Measurements from ENCODE around the gene HS3ST4. TPM values are rescaled to one million over a fixed set of nuclear protein-coding genes. Genes with fewer than 3 reads are reported as not detected.

The HS3ST4 gene
- total RNA-seq, 1 experiment from 2014 or later = not detected

GRCh38 chr16:26137956-26138355 is 446.2 kb downstream of the HS3ST4 start:
- TF ChIP-seq, protein P1, sequence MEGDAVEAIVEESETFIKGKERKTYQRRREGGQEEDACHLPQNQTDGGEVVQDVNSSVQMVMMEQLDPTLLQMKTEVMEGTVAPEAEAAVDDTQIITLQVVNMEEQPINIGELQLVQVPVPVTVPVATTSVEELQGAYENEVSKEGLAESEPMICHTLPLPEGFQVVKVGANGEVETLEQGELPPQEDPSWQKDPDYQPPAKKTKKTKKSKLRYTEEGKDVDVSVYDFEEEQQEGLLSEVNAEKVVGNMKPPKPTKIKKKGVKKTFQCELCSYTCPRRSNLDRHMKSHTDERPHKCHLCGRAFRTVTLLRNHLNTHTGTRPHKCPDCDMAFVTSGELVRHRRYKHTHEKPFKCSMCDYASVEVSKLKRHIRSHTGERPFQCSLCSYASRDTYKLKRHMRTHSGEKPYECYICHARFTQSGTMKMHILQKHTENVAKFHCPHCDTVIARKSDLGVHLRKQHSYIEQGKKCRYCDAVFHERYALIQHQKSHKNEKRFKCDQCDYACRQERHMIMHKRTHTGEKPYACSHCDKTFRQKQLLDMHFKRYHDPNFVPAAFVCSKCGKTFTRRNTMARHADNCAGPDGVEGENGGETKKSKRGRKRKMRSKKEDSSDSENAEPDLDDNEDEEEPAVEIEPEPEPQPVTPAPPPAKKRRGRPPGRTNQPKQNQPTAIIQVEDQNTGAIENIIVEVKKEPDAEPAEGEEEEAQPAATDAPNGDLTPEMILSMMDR (IDR thresholded peaks at IDR 0.05; ENCODE audit: unreplicated experiment) = no peak
- H3K4me3 Mint-ChIP-seq (ENCODE audit: unreplicated experiment) = no peak overlapping the region
- no peaks in the 10 kb centered on the region for H3K9me3 Mint-ChIP-seq (ENCODE audit: unreplicated experiment)
- ChIA-PET CTCF (interaction anchor here (1.1 kb wide), 1 partner anchor 9 kb away, joined by 4 read pairs; no protein-coding TSS in a partner anchor), POLR2A (no interaction called here)
- no peaks in the 10 kb centered on the region for H3K36me3 Mint-ChIP-seq (ENCODE audit: insufficient read depth, unreplicated experiment)
- no peaks in the 10 kb centered on the region for H3K4me1 Mint-ChIP-seq (ENCODE audit: insufficient read depth, unreplicated experiment)
- DNase-seq (ENCODE audit: unreplicated experiment) = no peak
- intact Hi-C loops (cut with micrococcal nuclease) = no loop called here
- no peak overlapping the region for H3K27ac Mint-ChIP-seq (ENCODE audit: low read depth, unreplicated experiment)
- no TSS peak for BruUV-seq (replicated peaks)
- H3K27me3 Mint-ChIP-seq (ENCODE audit: insufficient read depth, unreplicated experiment) = no peaks in the 10 kb centered on the region

DNA sequence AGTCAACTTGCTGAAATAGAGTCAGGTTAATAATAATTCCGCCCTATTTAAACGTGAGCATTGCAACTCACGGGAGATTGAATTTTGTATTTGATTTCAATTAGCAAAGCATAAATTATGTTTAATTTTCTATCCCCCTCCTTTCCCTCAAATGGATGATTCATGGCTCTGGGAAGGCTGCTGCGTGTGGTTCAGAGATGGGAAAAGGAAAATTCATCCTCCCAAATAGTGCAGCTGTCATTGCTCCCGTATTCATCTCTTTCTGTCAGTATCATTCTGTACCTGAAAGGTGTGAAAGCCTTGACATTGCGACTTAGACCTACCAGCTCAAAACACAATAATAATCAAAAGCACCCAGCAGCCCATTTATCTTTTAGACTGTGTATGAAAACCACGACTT is 447.3 kb downstream of the HS3ST4 start:
- H3K27ac Mint-ChIP-seq (ENCODE audit: low read depth, unreplicated experiment) = no peak overlapping the region

GRCh38 chr16:26139884-26140283 is 448.1 kb downstream of the HS3ST4 start:
- no peaks in the 10 kb centered on the region for H3K4me1 Mint-ChIP-seq (ENCODE audit: insufficient read depth, unreplicated experiment)
- BruUV-seq (replicated peaks) = no TSS peak
- no peak overlapping the region for H3K4me3 Mint-ChIP-seq (ENCODE audit: unreplicated experiment)
- DNase-seq (ENCODE audit: unreplicated experiment) = no peak
- ChIA-PET CTCF (interaction anchor here (0.6 to 0.7 kb wide), 2 partner anchors 133 to 911 kb away, joined by 4 read pairs; no protein-coding TSS in a partner anchor), POLR2A (no interaction called here)
- no peaks in the 10 kb centered on the region for H3K27me3 Mint-ChIP-seq (ENCODE audit: insufficient read depth, unreplicated experiment)
- TF ChIP-seq, protein P1 (IDR thresholded peaks at IDR 0.05; ENCODE audit: unreplicated experiment) = no peak
- H3K36me3 Mint-ChIP-seq (ENCODE audit: insufficient read depth, unreplicated experiment) = no peaks in the 10 kb centered on the region
- no peaks in the 10 kb centered on the region for H3K9me3 Mint-ChIP-seq (ENCODE audit: unreplicated experiment)
- no peak overlapping the region for H3K27ac Mint-ChIP-seq (ENCODE audit: low read depth, unreplicated experiment)
- intact Hi-C loops (cut with micrococcal nuclease) = no loop called here

More for the DNA sequence above, 447.3 kb downstream of the HS3ST4 start:
- no peak for DNase-seq (ENCODE audit: unreplicated experiment)
- TF ChIP-seq, protein P1 (IDR thresholded peaks at IDR 0.05; ENCODE audit: unreplicated experiment) = no peak
- no peaks in the 10 kb centered on the region for H3K36me3 Mint-ChIP-seq (ENCODE audit: insufficient read depth, unreplicated experiment)
- CTCF ChIA-PET = interaction anchor here (0.6 kb wide), 1 partner anchor 257 kb away, joined by 3 read pairs; no protein-coding TSS in a partner anchor
- intact Hi-C loops (cut with micrococcal nuclease) = no loop called here
- H3K4me3 Mint-ChIP-seq (ENCODE audit: unreplicated experiment) = no peak overlapping the region
- H3K9me3 Mint-ChIP-seq (ENCODE audit: unreplicated experiment) = no peaks in the 10 kb centered on the region
- no peaks in the 10 kb centered on the region for H3K4me1 Mint-ChIP-seq (ENCODE audit: insufficient read depth, unreplicated experiment)
- POLR2A ChIA-PET = no interaction called here
- no peaks in the 10 kb centered on the region for H3K27me3 Mint-ChIP-seq (ENCODE audit: insufficient read depth, unreplicated experiment)
- no TSS peak for BruUV-seq (replicated peaks)

GRCh38 chr16:26149364-26150190 is 457.8 kb downstream of the HS3ST4 start:
- intact Hi-C loops (cut with micrococcal nuclease) = no loop called here
- no peak for DNase-seq (ENCODE audit: unreplicated experiment)
- no peaks in the 10 kb centered on the region for H3K4me1 Mint-ChIP-seq (ENCODE audit: insufficient read depth, unreplicated experiment)
- H3K27ac Mint-ChIP-seq (ENCODE audit: low read depth, unreplicated experiment) = no peak overlapping the region
- peaks cover 49% of the 10 kb centered on the region for H3K9me3 Mint-ChIP-seq (ENCODE audit: unreplicated experiment)
- no peak overlapping the region for H3K4me3 Mint-ChIP-seq (ENCODE audit: unreplicated experiment)
- ChIA-PET POLR2A (no interaction called here), CTCF (no interaction called here)
- no peaks in the 10 kb centered on the region for H3K36me3 Mint-ChIP-seq (ENCODE audit: insufficient read depth, unreplicated experiment)
- TF ChIP-seq, protein P1 (IDR thresholded peaks at IDR 0.05; ENCODE audit: unreplicated experiment) = no peak
- no peaks in the 10 kb centered on the region for H3K27me3 Mint-ChIP-seq (ENCODE audit: insufficient read depth, unreplicated experiment)
- BruUV-seq (replicated peaks) = no TSS peak
